Thoracic aorta (tissue), 2 donors: ENCODE results near the gene TRAF3IP1. TPM values are rescaled to one million over a fixed set of nuclear protein-coding genes. Genes with fewer than 3 reads are reported as not detected.
"Not testable (repeated sequence)": the region's sequence is repeated elsewhere in the genome, so short reads cannot be mapped to it uniquely, and the experiment has no call there.

ENCODE experiments used
- ATAC-seq: fragments of 150-250 bp; one replicate; pipeline ENCODE4 v1.8.0; 2017; ENCODE audit warnings: low read depth; ENCODE audit not compliant: insufficient number of reproducible peaks, low FRiP score
- DNase-seq: peaks from one replicate; pipeline ENCODE4 v3.0.0-alpha.2; 2020; ENCODE audit warnings: low spot score
- H3K27ac ChIP-seq, 2 donors: fragments of 200-600 bp; sonication (generic); 1 replicate in 1 of 2; 2 replicates in 1 of 2; pipeline ENCODE4 v1.5.1; 2016; ENCODE audit warnings: mild to moderate bottlenecking in 2 of 2, moderate library complexity in 2 of 2
- H3K27me3 ChIP-seq: fragments of 200-600 bp; sonication (generic); replicated peaks from 2 replicates; pipeline ENCODE4 v1.6.0; 2016; ENCODE audit warnings: mild to moderate bottlenecking; ENCODE audit not compliant: insufficient read depth
- H3K36me3 ChIP-seq: fragments of 200-600 bp; sonication (generic); one replicate; pipeline ENCODE4 v1.5.1; 2016
- H3K4me1 ChIP-seq, 2 donors: fragments of 200-600 bp; sonication (generic); 1 replicate in 1 of 2; 2 replicates in 1 of 2; pipeline versions ENCODE4 v1.5.1 to v1.6.0; 2016; ENCODE audit warnings: low read depth in 2 of 2, mild to moderate bottlenecking in 1 of 2; ENCODE audit not compliant: control insufficient read depth in 1 of 2
- H3K4me3 ChIP-seq: fragments of 200-600 bp; sonication (generic); 2 replicates; pipeline ENCODE4 v1.5.1; 2016; ENCODE audit warnings: mild to moderate bottlenecking
- H3K9me3 ChIP-seq: fragments of 200-600 bp; sonication (generic); 2 replicates; pipeline ENCODE4 v1.5.1; 2016
- total RNA-seq, 2 donors: library from RNA; depleted of rRNA; stranded (reverse); fragments of >200 nt; gene quantifications; one replicate each; pipeline versions ENCODE4 v1.1.0 to v1.2.3, GENCODE V29; 2016
- TF ChIP-seq, protein P1 (sequence below): fragments of 200-600 bp; sonication (generic); IDR thresholded peaks from one replicate; pipeline ENCODE4 v1.5.1; 2019; ENCODE audit warnings: antibody characterized with exemption

Gene TRAF3IP1
- total RNA-seq, 2 donors from 2014 or later, result 19.4 to 23.7 TPM

DNA sequence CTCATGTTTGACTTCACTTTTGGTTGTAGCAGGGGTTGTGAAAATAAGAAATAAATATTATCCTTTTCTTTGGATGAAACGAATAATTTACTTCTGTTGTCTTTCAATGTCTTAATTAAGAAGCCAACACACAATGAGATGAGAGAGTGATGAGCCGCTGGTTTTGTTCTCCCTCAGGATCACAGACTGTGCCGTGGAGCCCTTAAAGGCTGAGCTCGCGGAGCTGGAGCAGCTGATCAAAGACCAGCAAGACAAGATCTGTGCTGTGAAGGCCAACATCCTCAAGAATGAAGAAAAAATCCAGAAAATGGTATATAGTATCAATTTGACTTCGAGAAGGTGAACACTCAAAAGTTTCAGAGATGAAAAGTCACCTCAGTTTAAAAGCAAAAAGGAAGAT, 78.3 kb downstream of the TRAF3IP1 start:
- Histone ChIP-seq H3K4me3 (no peak overlapping the region), H3K9me3 (no peaks in the 10 kb centered on the region), H3K27me3 (no peaks in the 10 kb centered on the region), H3K4me1 (no peaks in the 10 kb centered on the region), H3K27ac (no peak overlapping the region), H3K36me3 (peaks cover 5% of the 10 kb centered on the region)
- ATAC-seq (no peak), DNase-seq (no peak)
- TF ChIP-seq, protein P1, sequence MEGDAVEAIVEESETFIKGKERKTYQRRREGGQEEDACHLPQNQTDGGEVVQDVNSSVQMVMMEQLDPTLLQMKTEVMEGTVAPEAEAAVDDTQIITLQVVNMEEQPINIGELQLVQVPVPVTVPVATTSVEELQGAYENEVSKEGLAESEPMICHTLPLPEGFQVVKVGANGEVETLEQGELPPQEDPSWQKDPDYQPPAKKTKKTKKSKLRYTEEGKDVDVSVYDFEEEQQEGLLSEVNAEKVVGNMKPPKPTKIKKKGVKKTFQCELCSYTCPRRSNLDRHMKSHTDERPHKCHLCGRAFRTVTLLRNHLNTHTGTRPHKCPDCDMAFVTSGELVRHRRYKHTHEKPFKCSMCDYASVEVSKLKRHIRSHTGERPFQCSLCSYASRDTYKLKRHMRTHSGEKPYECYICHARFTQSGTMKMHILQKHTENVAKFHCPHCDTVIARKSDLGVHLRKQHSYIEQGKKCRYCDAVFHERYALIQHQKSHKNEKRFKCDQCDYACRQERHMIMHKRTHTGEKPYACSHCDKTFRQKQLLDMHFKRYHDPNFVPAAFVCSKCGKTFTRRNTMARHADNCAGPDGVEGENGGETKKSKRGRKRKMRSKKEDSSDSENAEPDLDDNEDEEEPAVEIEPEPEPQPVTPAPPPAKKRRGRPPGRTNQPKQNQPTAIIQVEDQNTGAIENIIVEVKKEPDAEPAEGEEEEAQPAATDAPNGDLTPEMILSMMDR, result no peak

DNA sequence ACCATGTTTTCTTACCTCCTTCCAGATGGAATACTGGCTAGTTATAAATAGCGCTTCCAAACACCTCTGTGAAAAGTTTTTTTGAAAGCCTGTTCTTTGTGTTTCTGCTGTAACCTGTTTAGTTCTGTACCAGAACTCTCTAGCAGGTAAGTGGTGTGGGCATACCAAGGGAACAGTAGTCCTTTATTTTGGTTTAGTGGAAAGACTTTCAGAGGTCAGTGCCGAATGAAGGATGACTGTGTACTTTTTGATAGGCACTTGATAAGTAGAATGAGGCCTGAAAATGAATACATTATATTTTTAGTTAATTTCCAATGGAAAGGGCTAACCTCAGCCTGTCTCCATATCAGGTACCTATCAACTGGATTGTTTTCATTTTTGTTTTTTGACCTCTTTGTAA, 78.8 kb downstream of the TRAF3IP1 start:
- Histone ChIP-seq H3K27me3 (no peaks in the 10 kb centered on the region), H3K27ac (no peak overlapping the region), H3K4me3 (no peak overlapping the region), H3K9me3 (no peaks in the 10 kb centered on the region), H3K4me1 (no peaks in the 10 kb centered on the region), H3K36me3 (peaks cover 5% of the 10 kb centered on the region)
- ATAC-seq (no peak), DNase-seq (no peak)
- TF ChIP-seq, protein P1, result no peak

DNA sequence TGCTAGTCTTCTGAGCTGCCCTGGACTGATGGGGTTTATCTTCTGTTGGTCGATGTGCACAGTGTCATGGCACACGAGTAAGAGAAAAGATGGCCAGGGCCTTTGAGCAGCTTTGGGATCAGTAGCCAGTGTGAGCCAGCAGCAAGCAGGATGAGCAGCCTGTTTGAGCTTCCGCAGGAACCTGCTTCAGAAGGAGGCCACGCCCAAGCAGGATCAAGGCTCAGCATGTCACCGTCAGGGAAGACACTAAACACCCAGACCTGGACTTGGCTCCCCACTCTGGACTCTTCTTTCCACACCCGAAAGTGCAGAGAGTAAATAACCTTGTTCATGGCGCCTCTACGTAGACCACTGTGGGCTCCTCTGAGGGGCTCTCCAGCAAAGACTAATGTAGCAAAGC, 81.2 kb downstream of the TRAF3IP1 start:
- Histone ChIP-seq H3K27ac (no peak overlapping the region), H3K27me3 (no peaks in the 10 kb centered on the region), H3K4me3 (no peak overlapping the region), H3K9me3 (no peaks in the 10 kb centered on the region), H3K36me3 (peaks cover 5% of the 10 kb centered on the region), H3K4me1 (no peaks in the 10 kb centered on the region)
- TF ChIP-seq, protein P1, result no peak
- ATAC-seq, result no peak
- DNase-seq, result no peak

DNA sequence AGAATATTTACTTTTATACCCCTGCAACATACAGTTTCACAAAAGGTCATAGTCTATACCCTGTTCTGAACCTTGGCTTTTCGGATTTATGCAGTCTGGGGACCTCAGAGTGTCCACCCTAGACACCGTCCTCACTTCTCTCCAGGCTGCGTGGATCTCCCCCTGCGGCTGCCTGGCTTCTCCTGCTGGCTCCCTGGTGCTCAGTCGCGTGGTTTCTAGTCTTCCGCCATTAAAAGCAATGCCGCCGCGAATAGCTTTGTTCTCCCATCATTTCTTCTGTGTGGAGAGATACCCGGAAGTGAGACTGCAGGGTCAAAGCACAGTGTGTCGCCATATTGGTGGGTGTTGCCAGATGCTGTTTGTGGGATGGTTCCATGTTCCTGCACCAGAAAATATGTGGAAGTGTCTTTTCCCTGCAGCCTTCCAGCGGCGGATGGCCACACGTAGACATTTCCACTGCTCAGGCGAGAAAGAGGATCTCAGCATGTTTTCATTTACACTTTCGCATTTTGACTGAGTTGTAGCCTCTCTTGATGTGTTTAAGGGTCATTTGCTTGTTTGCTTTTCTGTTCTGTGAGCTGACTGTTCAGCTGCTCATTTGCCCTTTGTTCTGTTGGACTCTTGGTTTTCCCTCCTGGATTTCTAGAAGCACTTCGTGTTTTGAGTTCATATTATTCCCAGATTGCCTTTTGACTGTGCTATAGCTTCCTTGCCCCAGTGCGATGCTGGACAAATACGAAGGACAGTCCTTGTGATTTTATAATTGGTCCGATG, 83.5 kb downstream of the TRAF3IP1 start:
- DNase-seq, result no peak
- H3K4me3 ChIP-seq, result no peak overlapping the region
- H3K9me3 ChIP-seq, result no peaks in the 10 kb centered on the region
- peaks cover 2 to 19% of the 10 kb centered on the region in 2 donors for H3K4me1 ChIP-seq
- TF ChIP-seq, protein P1, result no peak
- ATAC-seq, result no peak
- no peaks in the 10 kb centered on the region for H3K27me3 ChIP-seq
- peaks cover 5% of the 10 kb centered on the region for H3K36me3 ChIP-seq
- no peak overlapping the region for H3K27ac ChIP-seq

DNA sequence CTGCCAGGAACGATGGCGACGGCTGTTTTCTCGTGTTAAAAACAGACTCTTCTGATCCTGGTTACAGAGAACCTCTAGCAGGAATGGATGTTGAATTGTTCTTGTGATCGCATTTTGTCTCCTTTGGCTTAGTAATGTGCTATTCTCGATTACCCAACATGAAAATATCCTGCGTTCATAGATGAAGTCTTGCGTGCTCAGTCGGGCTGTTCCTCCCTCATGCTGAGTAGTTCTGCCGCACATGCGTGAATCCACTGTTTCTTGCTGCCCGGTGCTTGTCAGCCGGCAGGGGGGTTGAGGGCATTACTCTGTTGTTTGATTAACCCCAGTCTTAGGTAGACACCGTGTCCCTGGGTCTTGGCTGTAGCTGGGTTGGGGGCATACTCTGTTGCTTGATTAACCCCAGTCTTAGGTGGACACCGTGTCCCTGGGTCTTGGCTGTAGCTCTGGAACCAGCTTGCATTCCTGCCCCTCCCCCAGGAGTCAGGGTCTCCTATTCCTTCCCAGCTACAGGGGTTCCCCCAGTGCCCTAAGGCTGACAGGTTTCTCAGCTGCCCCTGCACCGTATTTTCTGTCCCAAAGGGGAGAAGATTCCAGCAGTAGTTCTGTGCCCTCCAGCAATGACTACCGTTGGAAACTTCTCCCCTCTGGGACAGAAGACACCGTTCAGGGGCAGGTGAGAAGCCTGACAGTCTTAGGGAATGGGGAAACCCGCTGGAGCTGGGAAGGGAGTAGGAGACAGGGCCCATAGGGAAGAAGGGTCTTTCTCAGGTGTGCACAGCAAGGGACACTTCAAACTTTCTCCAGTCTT, 84.3 kb downstream of the TRAF3IP1 start:
- ATAC-seq, result no peak
- no peak for DNase-seq
- H3K27ac ChIP-seq, result no peak overlapping the region
- TF ChIP-seq, protein P1, result no peak
- H3K36me3 ChIP-seq, result peaks cover 5% of the 10 kb centered on the region
- no peak overlapping the region for H3K4me3 ChIP-seq
- H3K9me3 ChIP-seq, result no peaks in the 10 kb centered on the region
- H3K27me3 ChIP-seq, result no peaks in the 10 kb centered on the region
- H3K4me1 ChIP-seq, result peaks cover 9 to 26% of the 10 kb centered on the region in 2 donors

DNA sequence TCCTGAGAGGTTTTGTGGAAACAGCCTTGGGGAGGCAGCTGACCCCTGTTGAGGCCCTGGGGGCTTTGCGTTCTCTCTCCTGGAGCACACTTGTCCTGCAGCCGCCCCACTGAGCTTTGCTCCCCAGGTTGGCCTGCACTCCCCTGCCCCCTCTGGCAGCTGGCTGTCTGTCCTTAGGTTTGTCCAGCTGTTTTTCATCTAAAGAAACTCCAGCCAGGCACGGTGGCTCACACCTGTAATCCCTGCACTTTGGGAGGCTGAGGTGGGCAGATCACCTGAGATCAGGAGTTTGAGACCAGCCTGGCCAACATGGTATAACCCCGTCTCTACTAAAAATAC, 84.9 kb downstream of the TRAF3IP1 start:
- not testable (repeated sequence) for H3K27ac ChIP-seq, H3K36me3 ChIP-seq, H3K9me3 ChIP-seq, ATAC-seq, H3K4me3 ChIP-seq, DNase-seq, H3K27me3 ChIP-seq
- H3K4me1 ChIP-seq, result peaks cover 9 to 32% of the 10 kb centered on the region in 2 donors
